ENCODE data around the gene GABRD.

GABRD gene

DNA sequence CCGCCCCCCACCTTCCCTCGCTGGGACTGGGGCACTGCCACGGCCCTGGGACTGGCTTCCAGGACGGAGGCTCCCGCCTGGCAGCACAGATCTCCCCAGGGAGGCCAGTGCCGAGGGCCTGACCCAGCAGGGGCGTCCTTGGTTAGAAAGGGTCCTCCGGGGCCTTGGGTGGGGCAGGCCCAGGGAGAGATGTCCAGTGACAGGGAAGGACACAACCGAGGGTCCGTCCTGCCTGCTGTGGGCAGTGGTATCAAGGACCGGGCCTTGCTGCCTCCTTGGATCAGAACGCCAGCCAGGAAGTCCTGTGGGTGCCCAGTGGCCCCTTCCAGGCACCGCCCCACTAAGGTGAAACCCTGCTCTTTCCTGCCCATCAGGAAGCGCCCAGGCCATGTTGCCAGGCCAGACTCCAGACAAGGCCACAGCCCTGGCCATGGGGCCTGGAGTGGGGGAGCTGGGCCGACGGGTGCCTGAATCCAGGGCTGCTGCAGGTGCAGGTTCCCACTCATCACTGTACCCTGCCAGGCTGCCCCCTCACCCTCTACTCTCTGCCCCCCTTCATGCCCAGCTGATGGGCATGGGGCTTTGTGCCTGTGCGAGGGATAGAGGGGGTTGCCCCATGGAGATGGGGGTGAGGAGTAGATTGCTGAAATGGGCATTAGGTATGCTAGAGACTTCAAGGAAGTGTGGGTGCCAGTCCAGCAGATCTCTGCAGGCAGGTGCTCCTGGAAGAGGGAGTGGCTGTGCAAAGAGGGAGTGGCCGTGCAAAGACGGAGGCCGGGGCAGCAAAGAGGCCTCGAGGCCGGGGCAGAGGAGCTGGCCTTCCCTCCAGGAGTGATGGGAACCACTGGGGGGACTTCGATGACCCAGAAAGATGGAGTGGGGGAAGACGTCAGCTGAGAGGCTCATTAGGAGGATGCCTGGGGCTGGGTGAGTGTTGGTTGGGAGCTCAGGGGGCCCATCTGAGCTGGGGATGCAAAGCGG lies 28.9 kb downstream of the GABRD start:
- no peaks in the 10 kb centered on the region for H3K4me1 ChIP-seq (ENCODE audit: insufficient read depth, low read length, poor library complexity, severe bottlenecking)
- no peak overlapping the region for H3K9ac ChIP-seq (ENCODE audit: low read depth, low read length, poor library complexity, severe bottlenecking)
- H3K4me3 ChIP-seq (ENCODE audit: low read length, poor library complexity, severe bottlenecking) = no peak overlapping the region
- H3K79me2 ChIP-seq (ENCODE audit: insufficient read depth, low read length) = no peaks in the 10 kb centered on the region
- no peaks in the 10 kb centered on the region for H4K20me1 ChIP-seq (ENCODE audit: insufficient read depth, low read length, poor library complexity, severe bottlenecking)
- H2AFZ ChIP-seq (ENCODE audit: low read length) = no peak overlapping the region
- no peaks in the 10 kb centered on the region for H3K27me3 ChIP-seq (ENCODE audit: insufficient read depth, low read length, poor library complexity, severe bottlenecking)
- H3F3A ChIP-seq (ENCODE audit: low read depth) = no peaks in the 10 kb centered on the region
- no peaks in the 10 kb centered on the region for H3K9me2 ChIP-seq (replicated peaks; ENCODE audit: low read depth, low read length)
- no peak overlapping the region for H3K4me2 ChIP-seq (ENCODE audit: low read depth, low read length, poor library complexity, severe bottlenecking)
- H3K36me3 ChIP-seq (ENCODE audit: insufficient read depth, low read length) = no peaks in the 10 kb centered on the region
- TF ChIP-seq, protein P1, sequence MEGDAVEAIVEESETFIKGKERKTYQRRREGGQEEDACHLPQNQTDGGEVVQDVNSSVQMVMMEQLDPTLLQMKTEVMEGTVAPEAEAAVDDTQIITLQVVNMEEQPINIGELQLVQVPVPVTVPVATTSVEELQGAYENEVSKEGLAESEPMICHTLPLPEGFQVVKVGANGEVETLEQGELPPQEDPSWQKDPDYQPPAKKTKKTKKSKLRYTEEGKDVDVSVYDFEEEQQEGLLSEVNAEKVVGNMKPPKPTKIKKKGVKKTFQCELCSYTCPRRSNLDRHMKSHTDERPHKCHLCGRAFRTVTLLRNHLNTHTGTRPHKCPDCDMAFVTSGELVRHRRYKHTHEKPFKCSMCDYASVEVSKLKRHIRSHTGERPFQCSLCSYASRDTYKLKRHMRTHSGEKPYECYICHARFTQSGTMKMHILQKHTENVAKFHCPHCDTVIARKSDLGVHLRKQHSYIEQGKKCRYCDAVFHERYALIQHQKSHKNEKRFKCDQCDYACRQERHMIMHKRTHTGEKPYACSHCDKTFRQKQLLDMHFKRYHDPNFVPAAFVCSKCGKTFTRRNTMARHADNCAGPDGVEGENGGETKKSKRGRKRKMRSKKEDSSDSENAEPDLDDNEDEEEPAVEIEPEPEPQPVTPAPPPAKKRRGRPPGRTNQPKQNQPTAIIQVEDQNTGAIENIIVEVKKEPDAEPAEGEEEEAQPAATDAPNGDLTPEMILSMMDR (conservative IDR thresholded peaks at IDR 0.05; ENCODE audit: low read length) = no peak
- no peak for TF ChIP-seq EZH2phosphoT487 (IDR thresholded peaks at IDR 0.05; ENCODE audit: borderline replicate concordance)
- no peaks in the 10 kb centered on the region for H3K9me3 ChIP-seq (ENCODE audit: insufficient read depth, low read depth, low read length)

DNA sequence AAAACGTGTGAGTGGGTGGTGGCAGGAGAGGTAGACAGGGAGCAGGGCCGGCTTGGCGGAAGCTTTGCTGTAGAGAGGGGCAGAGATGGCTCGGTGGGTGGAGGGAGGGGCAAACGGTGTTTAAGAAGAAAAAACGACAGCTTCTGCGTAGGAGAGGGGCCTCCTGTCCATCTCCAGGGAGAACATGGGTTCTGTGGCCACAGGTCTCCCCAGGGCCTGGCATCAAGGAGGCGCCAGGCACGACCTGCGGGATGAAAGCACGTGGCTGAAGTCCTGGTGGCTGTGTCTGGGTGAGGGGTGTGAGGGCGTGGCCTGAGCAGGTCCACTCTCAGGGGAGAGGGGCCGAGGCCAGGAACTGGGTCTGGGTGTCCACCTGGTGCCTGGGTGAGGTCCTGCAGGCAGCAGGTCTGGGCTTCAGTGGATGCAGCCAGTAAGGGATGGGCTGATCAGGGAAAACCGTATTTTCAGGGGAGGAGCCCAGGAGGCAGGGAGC lies 30.1 kb downstream of the GABRD start:
- Histone ChIP-seq H3K4me2 (ENCODE audit: low read depth, low read length, poor library complexity, severe bottlenecking) (no peak overlapping the region), H3K4me3 (ENCODE audit: low read length, poor library complexity, severe bottlenecking) (no peak overlapping the region), H3K9me2 (replicated peaks; ENCODE audit: low read depth, low read length) (no peaks in the 10 kb centered on the region), H2AFZ (ENCODE audit: low read length) (no peak overlapping the region), H3K27me3 (ENCODE audit: insufficient read depth, low read length, poor library complexity, severe bottlenecking) (no peaks in the 10 kb centered on the region), H3K9me3 (ENCODE audit: insufficient read depth, low read depth, low read length) (no peaks in the 10 kb centered on the region), H3K4me1 (ENCODE audit: insufficient read depth, low read length, poor library complexity, severe bottlenecking) (no peaks in the 10 kb centered on the region), H4K20me1 (ENCODE audit: insufficient read depth, low read length, poor library complexity, severe bottlenecking) (no peaks in the 10 kb centered on the region), H3K36me3 (ENCODE audit: insufficient read depth, low read length) (no peaks in the 10 kb centered on the region), H3F3A (ENCODE audit: low read depth) (no peaks in the 10 kb centered on the region), H3K9ac (ENCODE audit: low read depth, low read length, poor library complexity, severe bottlenecking) (no peak overlapping the region), H3K79me2 (ENCODE audit: insufficient read depth, low read length) (no peaks in the 10 kb centered on the region)
- TF ChIP-seq, protein P1 (conservative IDR thresholded peaks at IDR 0.05; ENCODE audit: low read length) = no peak
- TF ChIP-seq EZH2phosphoT487 (IDR thresholded peaks at IDR 0.05; ENCODE audit: borderline replicate concordance) = no peak

GRCh38 chr1:2049718-2050431 lies 30.7 kb downstream of the GABRD start, which contains the start of gene PRKCZ:
PRKCZ (plus strand) TSS chr1:2050411; CDS start chr1:2050631, 220 bp downstream.
- Histone ChIP-seq H3K79me2 (ENCODE audit: insufficient read depth, low read length) (no peaks in the 10 kb centered on the region), H3K4me1 (ENCODE audit: insufficient read depth, low read length, poor library complexity, severe bottlenecking) (no peaks in the 10 kb centered on the region), H3K36me3 (ENCODE audit: insufficient read depth, low read length) (no peaks in the 10 kb centered on the region), H4K20me1 (ENCODE audit: insufficient read depth, low read length, poor library complexity, severe bottlenecking) (no peaks in the 10 kb centered on the region), H3K4me3 (ENCODE audit: low read length, poor library complexity, severe bottlenecking) (no peak within 1 kb of the TSS), H3K9me3 (ENCODE audit: insufficient read depth, low read depth, low read length) (no peaks in the 10 kb centered on the region), H3F3A (ENCODE audit: low read depth) (no peaks in the 10 kb centered on the region), H3K27me3 (ENCODE audit: insufficient read depth, low read length, poor library complexity, severe bottlenecking) (no peaks in the 10 kb centered on the region), H3K9me2 (replicated peaks; ENCODE audit: low read depth, low read length) (no peaks in the 10 kb centered on the region), H3K9ac (ENCODE audit: low read depth, low read length, poor library complexity, severe bottlenecking) (no peak within 1 kb of the TSS), H3K4me2 (ENCODE audit: low read depth, low read length, poor library complexity, severe bottlenecking) (no peak within 1 kb of the TSS), H2AFZ (ENCODE audit: low read length) (no peak within 1 kb of the TSS)
- TF ChIP-seq EZH2phosphoT487 (IDR thresholded peaks at IDR 0.05; ENCODE audit: borderline replicate concordance) = no peak
- TF ChIP-seq, protein P1 (conservative IDR thresholded peaks at IDR 0.05; ENCODE audit: low read length) = no peak
